ENCODE data around the gene CAPN3. TPM values are rescaled to one million over a fixed set of nuclear protein-coding genes. Genes with fewer than 3 reads are reported as not detected.
A peak's percentile ranks its signal among the peaks of the same experiment; 100 is the strongest.
"Not testable (repeated sequence)": the region's sequence is repeated elsewhere in the genome, so short reads cannot be mapped to it uniquely, and the experiment has no call there.

CAPN3 gene
- polyA plus RNA-seq (2013, experiment 1 of 2) = 0.29 TPM
- polyA plus RNA-seq (2013, experiment 2 of 2) = 0.36 TPM

GRCh38 chr15:42359249-42359648 lies at the start of gene CAPN3:
Gene CAPN3 (plus strand): TSS chr15:42359501. CDS start chr15:42359806, 305 bp downstream.
- Histone ChIP-seq H3K4me1 (ENCODE audit: control insufficient read depth, low read depth, low read length) (peaks cover 5% of the 10 kb centered on the region), H3K36me3 (ENCODE audit: control insufficient read depth, insufficient read depth, low read length) (no peaks in the 10 kb centered on the region), H3K79me2 (ENCODE audit: control insufficient read depth, insufficient read depth, low read length) (no peaks in the 10 kb centered on the region), H3K56ac (ENCODE audit: low read length) (no peak within 1 kb of the TSS), H3K9ac (ENCODE audit: low read length) (no peak within 1 kb of the TSS), H3K27me3 (ENCODE audit: insufficient read depth, low read length, poor library complexity) (no peaks in the 10 kb centered on the region), H3K27ac (ENCODE audit: low read depth, low read length) (no peak within 1 kb of the TSS), H2BK5ac (ENCODE audit: low read length) (no peak within 1 kb of the TSS), H3K23ac (ENCODE audit: low read length) (no peak within 1 kb of the TSS), H3K79me1 (ENCODE audit: low read length) (no peaks in the 10 kb centered on the region), H4K8ac (ENCODE audit: low read depth, low read length) (no peak within 1 kb of the TSS), H2BK15ac (replicated peaks; ENCODE audit: low read depth) (no peak within 1 kb of the TSS), H3K4me2 (ENCODE audit: low read length) (no peak within 1 kb of the TSS), H2AK5ac (ENCODE audit: low read length) (no peak within 1 kb of the TSS), H3K4me3 (ENCODE audit: low read length) (no peak within 1 kb of the TSS), H2BK120ac (ENCODE audit: low read depth, low read length) (no peak within 1 kb of the TSS), H3K4ac (ENCODE audit: low read depth, low read length) (no peak within 1 kb of the TSS), H3K18ac (ENCODE audit: low read length) (no peak within 1 kb of the TSS), H4K5ac (ENCODE audit: low read length) (no peak within 1 kb of the TSS)
- no CpG with 5 or more reads among the region's 1 CpG for WGBS (ENCODE audit: extremely low coverage, insufficient coverage, low lambda C conversion rate)
- DNase-seq = no peak

- Histone ChIP-seq H3K23ac (ENCODE audit: low read length) (no peak overlapping the region), H3K9ac (ENCODE audit: low read length) (no peak overlapping the region), H3K4me2 (ENCODE audit: low read length) (no peak overlapping the region), H2BK15ac (replicated peaks; ENCODE audit: low read depth) (no peak overlapping the region), H3K4me1 (ENCODE audit: control insufficient read depth, low read depth, low read length) (no peaks in the 10 kb centered on the region), H3K36me3 (ENCODE audit: control insufficient read depth, insufficient read depth, low read length) (no peaks in the 10 kb centered on the region), H2BK5ac (ENCODE audit: low read length) (no peak overlapping the region), H2BK120ac (ENCODE audit: low read depth, low read length) (no peak overlapping the region), H3K79me2 (ENCODE audit: control insufficient read depth, insufficient read depth, low read length) (no peaks in the 10 kb centered on the region), H3K27me3 (ENCODE audit: insufficient read depth, low read length, poor library complexity) (no peaks in the 10 kb centered on the region), H3K56ac (ENCODE audit: low read length) (no peak overlapping the region), H3K4ac (ENCODE audit: low read depth, low read length) (no peak overlapping the region), H3K79me1 (ENCODE audit: low read length) (no peaks in the 10 kb centered on the region), H3K18ac (ENCODE audit: low read length) (no peak overlapping the region), H4K5ac (ENCODE audit: low read length) (no peak overlapping the region), H4K8ac (ENCODE audit: low read depth, low read length) (no peak overlapping the region), H3K27ac (ENCODE audit: low read depth, low read length) (no peak overlapping the region), H3K4me3 (ENCODE audit: low read length) (no peak overlapping the region), H2AK5ac (ENCODE audit: low read length) (no peak overlapping the region)
- WGBS (ENCODE audit: extremely low coverage, insufficient coverage, low lambda C conversion rate) = no CpG with 5 or more reads among the region's 3 CpGs
- peak; percentile 30 for DNase-seq
These were observed 45.8 kb upstream of the CAPN3 start for GRCh38 chr15:42313463-42313862.

DNA sequence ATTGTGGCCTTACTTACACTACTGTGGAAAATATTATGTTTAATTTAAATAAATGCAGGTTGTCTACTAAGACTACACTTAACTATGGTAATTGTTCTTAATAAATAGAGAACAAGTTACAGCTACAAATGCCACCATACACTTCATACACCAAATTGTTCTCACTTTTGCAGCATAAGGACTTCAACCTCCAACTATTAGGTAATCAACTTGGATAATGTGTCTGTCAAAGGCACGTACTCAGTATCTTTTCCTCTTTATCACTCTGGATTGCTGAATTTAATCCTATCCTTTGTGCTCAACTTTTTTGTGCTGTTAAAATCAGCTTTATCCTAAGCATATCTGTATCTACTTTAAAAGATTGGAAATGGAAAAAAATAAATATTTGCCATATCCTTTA lies 44.5 kb upstream of the CAPN3 start:
- H4K8ac ChIP-seq (ENCODE audit: low read depth, low read length) = no peak overlapping the region
- no peak overlapping the region for H2AK5ac ChIP-seq (ENCODE audit: low read length)
- H4K5ac ChIP-seq (ENCODE audit: low read length) = no peak overlapping the region
- no peak overlapping the region for H3K23ac ChIP-seq (ENCODE audit: low read length)
- no peaks in the 10 kb centered on the region for H3K4me1 ChIP-seq (ENCODE audit: control insufficient read depth, low read depth, low read length)
- DNase-seq = no peak
- no peak overlapping the region for H3K4ac ChIP-seq (ENCODE audit: low read depth, low read length)
- H2BK120ac ChIP-seq (ENCODE audit: low read depth, low read length) = no peak overlapping the region
- no peak overlapping the region for H3K27ac ChIP-seq (ENCODE audit: low read depth, low read length)
- no peaks in the 10 kb centered on the region for H3K27me3 ChIP-seq (ENCODE audit: insufficient read depth, low read length, poor library complexity)
- no peak overlapping the region for H3K56ac ChIP-seq (ENCODE audit: low read length)
- no peak overlapping the region for H3K4me2 ChIP-seq (ENCODE audit: low read length)
- no peak overlapping the region for H3K18ac ChIP-seq (ENCODE audit: low read length)
- H2BK5ac ChIP-seq (ENCODE audit: low read length) = no peak overlapping the region
- H3K4me3 ChIP-seq (ENCODE audit: low read length) = no peak overlapping the region
- H2BK15ac ChIP-seq (replicated peaks; ENCODE audit: low read depth) = no peak overlapping the region
- no peak overlapping the region for H3K9ac ChIP-seq (ENCODE audit: low read length)
- H3K36me3 ChIP-seq (ENCODE audit: control insufficient read depth, insufficient read depth, low read length) = no peaks in the 10 kb centered on the region
- H3K79me2 ChIP-seq (ENCODE audit: control insufficient read depth, insufficient read depth, low read length) = no peaks in the 10 kb centered on the region
- no CpG with 5 or more reads among the region's 1 CpG for WGBS (ENCODE audit: extremely low coverage, insufficient coverage, low lambda C conversion rate)
- no peaks in the 10 kb centered on the region for H3K79me1 ChIP-seq (ENCODE audit: low read length)

DNA sequence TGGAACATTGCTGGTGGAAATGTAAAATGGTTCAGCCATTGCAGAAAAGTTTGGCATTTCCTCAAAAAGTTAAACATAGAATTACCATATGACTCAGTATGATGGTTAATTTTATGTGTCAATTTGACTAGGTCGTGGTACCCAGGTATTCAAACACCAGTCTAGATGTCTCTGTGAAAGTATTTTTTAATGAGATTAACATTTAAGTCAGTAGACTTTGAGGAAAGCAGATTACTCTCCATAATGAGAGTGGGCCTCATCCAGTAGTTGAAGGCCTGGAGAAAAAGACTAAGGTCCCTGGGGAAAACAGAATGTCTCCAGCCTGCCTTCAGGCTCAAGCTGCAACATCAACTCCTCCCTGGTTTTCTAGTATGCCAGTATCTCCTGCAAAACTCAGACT lies 43.8 kb upstream of the CAPN3 start:
- no peaks in the 10 kb centered on the region for H3K27me3 ChIP-seq (ENCODE audit: insufficient read depth, low read length, poor library complexity)
- no peak overlapping the region for H3K4me3 ChIP-seq (ENCODE audit: low read length)
- H2BK15ac ChIP-seq (replicated peaks; ENCODE audit: low read depth) = no peak overlapping the region
- no peak overlapping the region for H3K4ac ChIP-seq (ENCODE audit: low read depth, low read length)
- WGBS (ENCODE audit: extremely low coverage, insufficient coverage, low lambda C conversion rate) = no CpG with 5 or more reads among the region's 1 CpG
- H2BK5ac ChIP-seq (ENCODE audit: low read length) = no peak overlapping the region
- H3K27ac ChIP-seq (ENCODE audit: low read depth, low read length) = no peak overlapping the region
- no peak overlapping the region for H4K8ac ChIP-seq (ENCODE audit: low read depth, low read length)
- H3K9ac ChIP-seq (ENCODE audit: low read length) = no peak overlapping the region
- H3K4me2 ChIP-seq (ENCODE audit: low read length) = no peak overlapping the region
- H4K5ac ChIP-seq (ENCODE audit: low read length) = no peak overlapping the region
- H3K79me1 ChIP-seq (ENCODE audit: low read length) = no peaks in the 10 kb centered on the region
- no peak overlapping the region for H3K18ac ChIP-seq (ENCODE audit: low read length)
- no peaks in the 10 kb centered on the region for H3K36me3 ChIP-seq (ENCODE audit: control insufficient read depth, insufficient read depth, low read length)
- no peak for DNase-seq
- no peaks in the 10 kb centered on the region for H3K79me2 ChIP-seq (ENCODE audit: control insufficient read depth, insufficient read depth, low read length)
- no peaks in the 10 kb centered on the region for H3K4me1 ChIP-seq (ENCODE audit: control insufficient read depth, low read depth, low read length)
- no peak overlapping the region for H2AK5ac ChIP-seq (ENCODE audit: low read length)
- no peak overlapping the region for H2BK120ac ChIP-seq (ENCODE audit: low read depth, low read length)
- H3K23ac ChIP-seq (ENCODE audit: low read length) = no peak overlapping the region
- no peak overlapping the region for H3K56ac ChIP-seq (ENCODE audit: low read length)

DNA sequence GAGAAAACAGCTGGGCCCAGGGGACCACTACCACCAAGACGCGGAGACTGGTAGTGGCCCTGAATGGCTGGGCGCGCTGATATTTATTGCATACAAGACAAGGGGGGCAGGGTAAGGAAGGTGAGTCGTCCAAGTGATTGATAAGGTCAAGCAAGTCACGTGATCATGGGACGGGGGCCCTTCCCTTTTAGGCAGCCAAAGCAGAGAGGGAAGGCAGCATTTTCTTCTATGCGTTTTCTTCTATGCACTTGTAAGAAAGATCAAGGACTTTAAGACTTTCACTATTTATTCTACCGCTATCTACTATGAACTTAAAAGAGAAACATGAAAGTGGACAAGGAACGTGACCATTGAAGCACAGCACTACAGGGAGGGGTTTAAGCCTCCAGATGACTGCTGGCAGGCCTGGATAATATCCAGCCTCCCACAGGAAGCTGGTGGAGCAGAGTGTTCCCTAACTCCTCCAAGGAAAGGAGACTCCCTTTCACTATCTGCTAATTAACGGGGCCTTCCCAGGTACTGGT lies 43.0 kb upstream of the CAPN3 start:
- not testable (repeated sequence) for H2AK5ac ChIP-seq (ENCODE audit: low read length); H2BK15ac ChIP-seq (replicated peaks; ENCODE audit: low read depth); H3K4ac ChIP-seq (ENCODE audit: low read depth, low read length); DNase-seq; H3K4me3 ChIP-seq (ENCODE audit: low read length); H3K18ac ChIP-seq (ENCODE audit: low read length); H3K27ac ChIP-seq (ENCODE audit: low read depth, low read length); H3K4me1 ChIP-seq (ENCODE audit: control insufficient read depth, low read depth, low read length); H4K5ac ChIP-seq (ENCODE audit: low read length); H3K9ac ChIP-seq (ENCODE audit: low read length); H3K36me3 ChIP-seq (ENCODE audit: control insufficient read depth, insufficient read depth, low read length); H3K79me1 ChIP-seq (ENCODE audit: low read length); H3K56ac ChIP-seq (ENCODE audit: low read length); H3K4me2 ChIP-seq (ENCODE audit: low read length); H4K8ac ChIP-seq (ENCODE audit: low read depth, low read length); H3K27me3 ChIP-seq (ENCODE audit: insufficient read depth, low read length, poor library complexity); H2BK120ac ChIP-seq (ENCODE audit: low read depth, low read length); H2BK5ac ChIP-seq (ENCODE audit: low read length); H3K23ac ChIP-seq (ENCODE audit: low read length); H3K79me2 ChIP-seq (ENCODE audit: control insufficient read depth, insufficient read depth, low read length)
- no CpG with 5 or more reads among the region's 11 CpGs for WGBS (ENCODE audit: extremely low coverage, insufficient coverage, low lambda C conversion rate)

- no peak overlapping the region for H3K4me2 ChIP-seq (ENCODE audit: low read length)
- H3K4me1 ChIP-seq (ENCODE audit: control insufficient read depth, low read depth, low read length) = no peaks in the 10 kb centered on the region
- no CpG with 5 or more reads among the region's 2 CpGs for WGBS (ENCODE audit: extremely low coverage, insufficient coverage, low lambda C conversion rate)
These were observed 40.1 kb upstream of the CAPN3 start for GRCh38 chr15:42319206-42319605.

More at GRCh38 chr15:42319206-42319605, 40.1 kb upstream of the CAPN3 start:
- Histone ChIP-seq H3K4ac (ENCODE audit: low read depth, low read length) (no peak overlapping the region), H3K18ac (ENCODE audit: low read length) (no peak overlapping the region), H4K5ac (ENCODE audit: low read length) (no peak overlapping the region), H3K27me3 (ENCODE audit: insufficient read depth, low read length, poor library complexity) (no peaks in the 10 kb centered on the region), H2AK5ac (ENCODE audit: low read length) (no peak overlapping the region), H3K27ac (ENCODE audit: low read depth, low read length) (no peak overlapping the region), H3K79me1 (ENCODE audit: low read length) (no peaks in the 10 kb centered on the region), H2BK5ac (ENCODE audit: low read length) (no peak overlapping the region), H3K36me3 (ENCODE audit: control insufficient read depth, insufficient read depth, low read length) (no peaks in the 10 kb centered on the region), H4K8ac (ENCODE audit: low read depth, low read length) (no peak overlapping the region), H3K23ac (ENCODE audit: low read length) (no peak overlapping the region), H2BK120ac (ENCODE audit: low read depth, low read length) (no peak overlapping the region), H3K56ac (ENCODE audit: low read length) (no peak overlapping the region), H3K4me3 (ENCODE audit: low read length) (no peak overlapping the region), H2BK15ac (replicated peaks; ENCODE audit: low read depth) (no peak overlapping the region), H3K9ac (ENCODE audit: low read length) (no peak overlapping the region), H3K79me2 (ENCODE audit: control insufficient read depth, insufficient read depth, low read length) (no peaks in the 10 kb centered on the region)
- no peak for DNase-seq
